SK-N-DZ (cell line): ENCODE measurements around the gene KDM4B.
"Not testable (repeated sequence)": the region's sequence is repeated elsewhere in the genome, so short reads cannot be mapped to it uniquely, and the experiment has no call there.

ENCODE experiments used
- DNase-seq: peaks from one replicate; pipeline ENCODE4 v3.0.0-alpha.2; 2015; ENCODE audit warnings: low spot score

Gene KDM4B

DNA sequence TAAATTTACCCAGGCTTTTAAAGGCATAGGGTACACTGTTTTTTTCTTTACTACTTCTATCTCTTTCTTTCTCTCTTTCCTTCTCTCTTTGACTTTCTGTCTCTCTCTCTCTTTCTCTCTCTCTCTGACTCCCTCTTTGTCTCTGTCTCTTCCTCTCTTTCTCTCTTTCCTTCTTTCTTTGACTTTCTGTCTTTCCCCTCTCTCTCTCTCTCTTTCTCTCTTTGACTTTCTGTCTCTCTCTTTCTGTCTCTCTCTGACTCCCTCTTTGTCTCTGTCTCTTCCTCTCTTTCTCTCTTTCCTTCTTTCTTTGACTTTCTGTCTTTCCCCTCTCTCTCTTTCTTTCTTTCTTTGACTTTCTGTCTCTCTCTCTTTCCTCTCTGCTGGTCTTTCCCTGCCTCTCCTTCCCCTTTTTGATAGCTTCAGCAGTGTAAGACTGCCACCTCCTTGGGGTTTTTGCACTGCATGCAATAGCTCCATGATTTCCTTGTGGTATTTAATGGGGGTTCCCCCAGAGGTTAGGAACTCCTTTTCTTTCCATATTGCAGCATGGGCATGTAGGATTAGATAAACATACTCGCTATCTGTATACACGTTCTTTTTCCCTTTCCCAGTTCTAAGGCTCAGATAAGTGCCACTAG is 191.4 kb downstream of the KDM4B start:
- DNase-seq: not testable (repeated sequence)

DNA sequence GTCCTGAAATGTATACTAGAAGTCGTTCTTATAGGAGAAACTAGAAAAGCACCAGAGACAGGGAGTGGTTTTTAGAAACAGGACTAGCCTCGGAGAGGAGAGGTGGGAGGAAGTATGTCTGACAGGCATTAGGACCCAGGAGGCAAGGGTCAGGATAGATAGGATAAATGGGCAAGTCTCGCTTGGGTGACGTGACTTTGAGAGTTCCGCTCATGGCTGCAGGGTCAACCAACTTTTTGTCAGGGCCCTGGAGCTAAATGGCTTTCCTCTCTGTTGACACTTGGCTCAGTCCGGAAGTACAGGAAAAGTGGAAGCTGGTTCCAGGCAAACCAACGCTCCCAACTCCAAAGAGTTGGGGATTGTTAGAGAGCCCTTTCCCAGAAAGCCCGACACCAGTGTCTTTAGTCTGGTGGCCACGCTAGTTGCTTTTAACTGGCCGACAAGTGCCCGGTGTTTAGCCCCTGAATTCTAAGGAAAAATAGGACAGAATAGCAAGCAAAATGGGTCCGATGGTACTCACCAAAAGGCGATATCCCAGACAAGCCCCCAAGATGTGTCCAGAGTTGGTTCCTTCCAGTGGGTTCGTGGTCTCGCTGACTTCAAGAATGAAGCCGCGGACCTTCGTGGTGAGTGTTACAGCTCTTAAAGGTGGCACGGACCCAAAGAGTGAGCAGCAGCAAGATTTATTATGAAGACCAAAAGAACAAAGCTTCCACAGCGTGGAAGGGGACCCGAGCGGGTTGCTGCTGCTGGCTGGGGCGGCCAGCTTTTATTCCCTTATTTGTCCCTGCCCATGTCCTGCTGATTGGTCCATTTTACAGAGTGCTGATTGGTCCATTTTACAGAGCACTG is 196.2 kb downstream of the KDM4B start:
- not testable (repeated sequence) for DNase-seq

DNA sequence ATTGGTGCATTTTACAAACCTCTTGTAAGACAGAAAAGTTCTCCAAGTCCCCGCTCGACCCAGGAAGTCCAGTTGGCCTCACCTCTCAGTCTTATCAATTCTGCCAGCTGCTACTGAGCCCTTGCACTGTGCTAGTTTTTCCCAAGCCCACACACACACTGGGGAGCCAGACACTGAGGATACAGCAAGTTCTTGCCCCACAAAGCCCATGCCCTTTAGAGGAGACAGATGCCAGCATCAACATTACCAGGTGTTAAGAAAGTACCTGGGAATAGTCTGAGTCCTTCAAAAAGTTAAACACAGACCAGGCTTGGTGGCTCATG is 196.7 kb downstream of the KDM4B start:
- DNase-seq: no peak

DNA sequence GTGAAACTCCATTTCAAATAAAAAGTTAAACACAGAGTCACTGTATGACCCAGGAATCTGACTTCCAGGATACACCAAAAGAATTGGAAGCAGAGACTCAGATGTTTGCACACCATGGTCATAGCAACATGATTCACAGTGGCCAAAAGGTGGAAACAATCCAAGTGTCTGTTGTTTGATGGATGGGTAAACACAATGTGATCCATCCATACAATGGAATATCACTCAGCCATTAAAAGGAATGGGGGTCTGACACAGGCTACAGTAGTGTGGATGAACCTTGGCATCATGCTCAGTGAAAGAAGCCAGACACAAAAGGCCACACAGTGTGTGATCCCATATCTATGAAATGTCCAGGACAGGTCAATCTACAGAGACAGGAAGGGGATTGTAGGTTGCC is 197.3 kb downstream of the KDM4B start:
- no peak for DNase-seq

DNA sequence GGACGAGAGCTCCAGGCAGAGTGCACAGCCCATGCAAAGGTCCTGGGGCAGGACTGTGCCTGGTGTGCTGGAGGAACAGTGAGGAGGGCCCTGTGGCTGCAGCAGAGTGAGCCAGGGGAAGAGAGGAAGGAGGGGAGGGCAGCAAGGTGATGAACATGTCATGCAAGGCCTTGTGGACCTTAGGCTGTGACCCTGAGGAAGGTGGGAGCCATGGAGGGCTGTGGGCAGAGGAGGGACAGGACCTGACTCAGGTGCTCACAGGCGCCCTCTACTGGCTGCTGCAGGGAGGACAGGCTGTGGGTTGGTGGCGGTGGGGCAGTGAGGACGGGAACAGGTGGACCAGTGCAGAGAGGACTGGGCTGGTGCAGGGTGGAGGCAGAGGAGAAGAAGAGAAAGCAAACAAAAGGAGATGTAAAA is 201.4 kb downstream of the KDM4B start:
- DNase-seq: no peak

DNA sequence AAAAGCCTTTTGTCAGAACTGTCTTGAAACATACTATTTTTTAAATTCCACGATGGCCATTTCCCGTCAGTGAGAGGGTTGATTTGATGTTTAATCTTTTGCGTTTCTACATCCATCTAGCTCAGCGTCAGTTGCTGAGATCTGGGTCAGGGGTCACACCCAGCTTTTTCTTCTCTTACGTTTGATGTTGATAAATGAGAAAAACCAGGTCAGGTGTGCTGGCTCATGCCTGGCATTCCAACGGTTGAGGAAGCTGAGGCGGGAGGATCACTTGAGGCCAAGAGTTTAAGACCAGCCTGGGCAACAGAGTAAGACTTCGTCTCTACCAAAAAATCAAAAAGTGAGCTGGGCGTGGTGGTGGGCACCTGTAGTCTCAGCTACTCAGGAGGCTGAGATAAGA is 202.8 kb downstream of the KDM4B start:
- no peak for DNase-seq

DNA sequence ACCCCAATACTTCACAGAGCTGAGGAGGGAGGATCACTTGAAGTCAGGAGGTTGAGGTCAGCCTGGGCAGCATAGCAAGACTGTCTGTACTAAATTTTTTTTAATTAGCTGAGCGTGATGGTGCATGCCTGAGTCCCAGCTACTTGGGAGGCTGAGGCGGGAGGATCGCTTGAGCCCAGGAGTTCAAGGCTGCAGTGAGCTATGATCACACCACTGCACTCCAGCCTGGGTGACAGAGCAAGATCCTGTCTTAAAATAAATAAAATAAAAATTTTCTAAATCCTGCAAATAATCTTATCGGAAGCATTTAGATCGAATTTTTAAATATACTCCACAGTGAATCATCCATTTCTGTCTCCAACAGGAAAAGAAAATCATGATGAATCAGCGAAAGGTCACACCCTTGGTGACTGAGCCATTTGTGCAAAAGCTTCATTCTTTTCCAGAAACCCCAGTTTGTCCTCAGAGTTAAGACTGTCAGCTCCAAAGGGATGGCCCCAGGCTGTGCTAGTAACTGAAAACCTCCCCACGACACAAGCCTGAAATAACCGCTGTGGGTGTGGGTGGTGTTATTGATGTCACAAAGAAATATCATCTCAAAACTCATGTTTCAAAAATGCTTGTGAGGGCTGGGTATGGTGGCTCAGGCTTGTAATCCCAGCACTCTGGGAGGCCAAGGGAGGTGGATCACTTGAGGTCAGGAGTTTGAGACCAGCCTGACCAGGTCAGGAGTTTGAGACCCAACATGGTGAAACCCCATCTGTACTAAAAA is 204.1 kb downstream of the KDM4B start:
- DNase-seq: no peak

DNA sequence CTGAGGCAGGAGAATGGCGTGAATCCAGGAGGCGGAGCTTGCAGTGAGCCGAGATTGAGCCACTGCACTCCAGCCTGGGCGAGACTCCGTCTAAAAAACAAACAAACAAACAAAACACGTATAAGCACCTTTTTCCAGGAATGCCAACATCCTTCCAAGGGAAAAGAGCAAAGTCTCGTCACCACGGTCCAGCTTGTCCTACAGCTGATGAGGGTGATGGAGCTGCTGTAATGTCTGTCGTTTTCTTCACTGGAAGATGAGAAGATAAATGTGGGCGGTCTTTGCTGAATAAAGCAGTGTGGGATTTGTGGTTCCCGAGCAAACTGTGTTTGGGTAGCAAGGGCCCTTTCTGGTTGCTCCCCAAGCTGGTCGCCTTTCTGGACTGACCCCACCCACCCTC is 205.1 kb downstream of the KDM4B start:
- no peak for DNase-seq

DNA sequence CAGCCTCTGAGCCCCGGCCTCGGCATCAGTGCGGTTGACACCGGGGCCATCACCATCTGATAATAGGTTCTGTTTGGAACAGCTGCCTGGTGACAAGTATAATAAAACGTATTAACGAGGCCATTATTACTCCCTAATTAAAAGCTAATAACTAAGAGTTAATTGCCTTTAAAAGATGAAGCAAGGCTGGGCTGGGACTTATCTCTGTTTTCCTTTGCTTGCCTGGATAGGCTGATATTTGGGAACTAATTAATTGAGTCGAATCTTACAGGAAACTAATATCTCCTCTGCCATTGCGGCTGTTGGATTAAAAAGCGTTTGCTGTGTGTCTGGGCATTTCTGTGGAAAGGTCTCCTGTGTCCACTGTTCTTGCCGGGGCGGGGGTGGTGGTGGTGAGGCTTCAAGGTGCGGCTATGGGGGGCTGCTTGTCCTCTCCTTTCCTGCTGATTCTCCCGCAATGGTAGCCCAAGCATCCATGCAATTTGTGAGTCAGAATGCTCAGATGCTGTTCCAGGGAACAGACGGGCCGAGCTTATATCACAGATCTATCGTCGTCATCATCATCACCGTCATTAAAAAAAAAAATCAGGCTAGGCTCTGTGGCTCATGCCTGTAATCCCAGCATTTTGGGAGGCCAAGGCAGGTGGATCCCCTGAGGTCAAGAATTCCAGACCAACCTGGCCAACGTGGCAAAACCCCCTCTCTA is 209.0 kb downstream of the KDM4B start:
- no peak for DNase-seq

DNA sequence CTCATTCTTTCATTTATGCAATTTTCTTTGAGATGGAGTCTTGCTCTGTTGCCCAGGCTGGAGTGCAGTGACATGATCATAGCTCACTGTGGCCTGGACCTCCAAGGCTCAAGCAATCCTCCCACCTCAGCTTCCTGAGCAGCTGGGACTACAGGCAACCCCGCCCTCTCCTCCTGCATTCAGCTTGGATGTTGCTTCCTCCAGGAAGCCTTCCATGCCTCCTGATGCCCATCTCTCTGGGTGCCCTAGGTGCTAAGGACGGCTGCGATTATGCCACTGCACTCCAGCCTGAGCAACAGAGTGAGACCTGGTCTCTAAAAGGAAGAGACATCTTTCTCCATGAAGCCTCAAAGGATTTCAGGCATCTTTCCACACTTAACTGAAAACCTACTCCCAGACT is 209.9 kb downstream of the KDM4B start:
- DNase-seq: no peak

DNA sequence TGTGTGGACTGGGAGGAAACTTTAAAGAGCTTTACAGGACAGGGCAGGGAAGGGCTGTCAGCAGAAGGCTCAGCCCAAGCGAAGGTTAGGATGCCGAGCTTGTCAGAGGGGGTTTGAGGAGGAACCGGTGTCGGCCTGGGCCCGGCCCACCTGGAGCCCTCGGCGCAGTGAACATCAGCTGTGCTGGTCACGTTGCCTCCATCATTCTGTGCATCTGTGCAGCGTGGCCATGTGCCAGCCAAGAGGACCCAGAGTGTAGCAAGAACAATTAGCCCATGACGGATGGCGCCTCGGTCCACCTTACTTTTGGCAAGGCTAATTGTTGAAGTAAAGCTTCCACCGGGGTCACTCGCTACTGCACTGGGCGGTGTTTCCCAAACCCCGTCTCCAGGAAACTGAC is 210.3 kb downstream of the KDM4B start:
- no peak for DNase-seq

DNA sequence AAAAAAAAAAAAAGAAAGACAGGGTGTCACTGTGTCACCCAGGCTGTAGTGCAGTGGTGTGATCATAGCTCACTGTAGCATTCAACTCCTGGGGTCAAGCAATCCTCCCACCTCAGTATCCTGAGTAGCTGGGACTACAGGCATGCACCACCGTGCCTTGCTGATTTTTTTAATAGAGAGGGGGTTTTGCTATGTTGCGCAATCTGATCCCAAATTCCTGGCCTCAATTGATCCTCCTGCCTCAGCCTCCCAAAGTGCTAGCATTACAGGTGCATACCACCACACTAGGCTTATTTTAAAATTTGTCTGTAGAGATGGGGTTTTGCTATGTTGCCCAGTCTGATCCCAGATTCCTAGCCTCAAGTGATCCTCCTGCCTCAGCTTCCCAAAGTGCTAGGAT is 212.4 kb downstream of the KDM4B start:
- no peak for DNase-seq

DNA sequence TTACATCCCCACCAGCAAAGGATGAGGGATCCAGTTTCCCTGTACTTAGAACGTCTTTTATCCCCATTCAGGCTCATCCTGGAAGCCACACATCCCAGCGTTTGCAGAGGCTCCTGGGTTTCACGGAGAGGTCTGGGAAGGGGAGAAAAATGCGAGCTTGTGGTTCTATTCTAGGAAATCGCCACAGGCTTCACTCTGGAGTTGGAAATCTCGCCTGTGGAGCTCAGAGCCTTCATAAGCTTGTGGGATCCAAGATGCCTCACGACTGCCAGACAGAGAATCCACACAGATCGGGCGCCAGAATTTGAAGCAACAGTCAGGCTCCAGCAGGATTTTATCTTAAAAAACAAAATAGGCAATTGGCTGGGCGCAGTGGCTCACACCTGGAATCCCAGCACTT is 213.8 kb downstream of the KDM4B start:
- DNase-seq: no peak

DNA sequence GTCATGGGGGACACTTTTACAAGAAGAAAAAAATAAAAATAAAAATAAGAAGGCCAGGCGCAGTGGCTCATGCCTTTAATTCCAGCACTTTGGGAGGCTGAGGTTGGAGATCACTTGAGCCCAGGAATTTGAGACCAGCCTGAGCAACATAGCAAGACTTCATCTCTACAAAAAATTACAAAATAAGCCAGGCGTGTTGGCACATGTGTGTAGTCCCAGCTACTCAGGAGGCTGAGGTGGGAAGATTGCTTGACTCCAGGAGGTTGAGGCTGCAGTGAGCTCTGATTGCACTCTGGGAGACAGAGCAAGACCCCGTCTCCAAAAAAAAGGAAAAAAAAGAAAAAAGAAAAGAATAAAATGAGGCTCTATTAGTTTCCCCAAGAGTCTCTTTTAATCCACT is 214.7 kb downstream of the KDM4B start:
- DNase-seq: no peak

DNA sequence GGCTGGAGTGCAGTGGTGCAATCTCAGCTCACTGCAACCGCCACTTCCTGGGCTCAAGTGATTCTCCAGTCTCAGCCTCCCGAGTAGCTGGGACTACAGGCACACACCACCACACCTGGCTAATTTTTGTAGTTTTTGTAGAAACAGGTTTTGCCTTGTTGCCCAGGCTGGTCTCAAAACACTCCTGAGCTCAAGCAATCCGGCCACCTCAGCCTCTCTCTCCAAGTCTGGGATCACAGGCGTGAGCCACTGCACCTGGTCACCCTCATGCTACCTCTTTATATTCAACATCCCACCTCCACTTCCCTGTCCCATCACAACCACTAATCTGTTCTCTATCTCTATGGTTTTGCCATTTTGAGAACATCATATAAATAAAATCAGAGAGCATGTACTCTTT is 216.0 kb downstream of the KDM4B start:
- no peak for DNase-seq

DNA sequence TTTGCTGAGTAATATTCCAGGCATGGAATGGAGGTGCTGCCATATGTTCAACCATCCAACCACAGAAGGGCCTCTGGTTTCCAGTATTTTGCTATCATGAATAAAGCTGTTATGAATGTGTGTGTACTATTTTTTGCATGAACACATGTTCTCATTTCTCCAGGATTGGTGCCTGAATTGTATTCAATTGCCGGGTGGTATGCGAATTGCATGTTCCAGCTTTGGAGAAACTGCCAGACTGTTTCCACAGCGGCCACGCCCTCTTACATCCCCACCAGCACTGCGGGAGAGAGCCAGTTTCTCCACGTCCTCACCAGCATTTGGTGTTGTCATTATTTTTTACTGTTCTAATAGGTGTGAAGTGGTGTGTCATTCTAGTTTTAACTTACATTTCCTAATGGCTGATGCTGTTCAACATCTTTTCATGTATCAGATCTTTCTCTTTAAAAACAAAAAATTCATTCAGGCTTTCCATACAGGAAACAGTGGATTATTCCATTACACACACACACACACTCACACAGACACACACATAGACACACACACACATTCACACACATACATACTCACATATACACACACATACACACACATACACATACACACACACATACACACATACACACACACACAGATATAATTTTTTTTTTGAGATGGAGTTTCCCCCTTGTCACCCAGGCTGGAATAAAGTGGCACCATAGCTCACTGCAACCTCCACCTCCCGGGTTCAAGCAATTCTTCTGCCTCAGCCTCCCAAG is 217.6 kb downstream of the KDM4B start:
- DNase-seq: no peak

DNA sequence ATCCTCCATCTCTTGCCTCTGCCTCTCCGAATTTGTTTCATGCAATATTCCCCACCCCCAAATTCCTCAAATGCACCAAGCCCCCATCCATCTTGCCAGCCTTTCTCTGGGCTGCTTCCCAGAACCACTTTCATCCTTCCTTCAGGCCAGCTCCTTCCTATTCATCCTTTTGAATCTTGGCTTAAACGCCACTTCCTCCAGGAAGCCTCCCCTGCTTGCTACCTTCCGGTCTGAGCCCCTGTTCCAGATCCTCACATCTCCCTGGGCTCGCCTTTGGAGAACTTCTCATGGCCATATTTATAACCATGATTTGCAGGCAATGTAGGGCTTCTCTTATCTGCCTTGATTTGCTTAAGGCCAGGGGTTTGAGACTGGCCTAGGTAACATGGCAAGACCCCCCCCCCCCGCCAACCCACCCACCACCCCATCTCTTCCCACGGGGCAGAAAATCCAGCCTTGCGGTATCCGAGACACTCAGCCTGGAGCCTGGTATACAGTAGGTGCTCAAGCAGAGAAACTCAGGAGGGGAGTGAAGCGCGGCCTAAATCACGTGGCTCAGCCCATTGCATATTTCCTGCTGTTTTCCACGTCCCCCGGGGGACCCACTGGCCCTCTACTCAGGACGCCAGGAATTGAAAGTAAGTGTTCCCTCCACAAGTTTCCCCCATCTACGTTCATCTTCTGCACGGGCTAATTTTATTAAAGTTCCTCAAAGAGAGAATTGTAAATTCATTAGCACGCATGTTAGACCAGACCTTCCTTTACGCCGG is 219.8 kb downstream of the KDM4B start:
- DNase-seq: no peak

DNA sequence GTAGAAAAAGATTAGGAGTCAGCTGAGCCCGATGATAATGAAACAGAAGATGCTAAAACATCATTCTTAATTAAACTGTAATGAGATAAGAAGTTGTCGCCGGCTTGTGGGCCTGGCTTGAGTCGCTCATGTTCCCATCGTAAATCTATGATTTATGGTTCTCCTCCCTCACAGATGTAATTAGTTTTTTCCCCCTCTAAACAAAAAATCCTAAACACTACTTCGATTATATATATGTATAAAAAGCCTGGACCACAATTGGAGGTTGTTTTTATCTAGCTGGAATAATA is 220.3 kb downstream of the KDM4B start:
- peak; percentile 69 for DNase-seq

DNA sequence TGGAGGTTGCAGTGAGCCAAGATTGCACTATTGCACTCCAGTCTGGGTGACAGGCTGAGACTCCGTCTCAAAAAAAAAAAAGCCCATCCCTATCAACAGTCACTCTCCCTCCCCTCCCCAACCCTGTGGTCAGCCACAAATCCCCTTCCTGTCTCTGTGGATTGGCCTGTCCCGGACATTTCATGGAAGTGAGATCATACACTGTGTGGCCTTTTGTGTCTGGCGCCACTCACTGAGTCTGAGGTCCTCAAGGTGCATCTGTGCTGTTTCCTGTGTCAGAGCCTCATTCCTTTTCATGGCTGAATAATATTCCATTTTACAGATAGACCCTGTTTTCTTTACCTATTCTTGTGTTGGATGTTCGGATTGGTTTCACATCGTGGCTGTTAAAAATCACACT is 222.2 kb downstream of the KDM4B start:
- no peak for DNase-seq

DNA sequence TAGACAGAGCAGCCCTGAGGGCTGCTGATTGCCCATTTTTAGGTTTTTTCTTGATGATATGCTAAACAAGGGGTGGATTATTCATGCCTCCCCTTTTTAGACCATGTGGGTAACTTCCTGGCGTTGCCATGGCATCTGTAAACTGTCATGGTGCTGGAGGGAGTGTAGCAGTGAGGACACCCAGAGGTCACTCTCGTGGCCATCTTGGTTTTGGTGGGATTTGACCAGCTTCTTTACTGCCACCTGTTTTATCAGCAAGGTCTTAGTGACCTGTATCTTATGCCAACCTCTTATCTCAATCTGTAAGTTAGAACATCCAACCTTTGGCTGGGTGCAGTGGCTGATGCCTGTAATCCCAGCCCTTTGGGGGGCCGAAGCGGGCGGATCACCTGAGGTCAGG is 223.7 kb downstream of the KDM4B start:
- no peak for DNase-seq

DNA sequence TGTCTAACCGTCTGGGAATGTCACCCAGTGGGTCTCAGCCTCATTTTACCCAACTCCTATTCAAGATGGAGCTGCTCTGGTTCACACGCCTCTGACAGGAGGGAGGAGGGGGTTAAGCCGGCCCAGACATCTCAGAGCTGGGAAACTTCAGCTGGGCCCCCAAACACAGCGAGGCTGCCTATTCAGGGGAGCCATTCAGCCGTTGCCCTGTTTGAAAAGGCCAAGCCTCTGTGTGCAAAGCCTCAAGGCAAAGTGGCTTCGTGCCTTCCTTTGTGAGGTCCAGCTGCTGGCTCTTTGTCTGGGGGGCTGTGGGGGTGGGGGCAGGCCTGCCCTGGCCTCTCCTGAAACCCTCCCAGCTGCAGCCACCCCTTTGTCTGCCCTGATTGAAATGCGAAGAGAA is 224.3 kb downstream of the KDM4B start:
- no peak for DNase-seq
